Astrocyte (in vitro differentiated cells and primary cell): ENCODE data around the gene UBL4A. TPM values are rescaled to one million over a fixed set of nuclear protein-coding genes. Genes with fewer than 3 reads are reported as not detected.

Experiments used
- DNase-seq: peaks from one replicate; pipeline ENCODE4 v3.0.0-alpha.2; 2010; ENCODE audit warnings: low read depth
- FAIRE-seq: peaks from 2 replicates; lab custom pipeline; 2011; peaks lifted over from hg19 to GRCh38; lab: Jason Lieb, UNC
- H2AFZ ChIP-seq: 2 replicates; pipeline ENCODE4 v1.6.0; 2012; ENCODE audit warnings: low read depth, low read length, inconsistent platforms
- H3K27ac ChIP-seq: 2 replicates; pipeline ENCODE4 v1.5.1; 2011; ENCODE audit warnings: low read depth, low read length, inconsistent platforms
- H3K27me3 ChIP-seq: 2 replicates; pipeline ENCODE4 v1.6.0; 2011; ENCODE audit warnings: low read length, inconsistent platforms; ENCODE audit not compliant: insufficient read depth
- H3K36me3 ChIP-seq: 2 replicates; pipeline ENCODE4 v1.5.1; 2011; ENCODE audit warnings: low read length, inconsistent platforms; ENCODE audit not compliant: insufficient read depth
- H3K4me1 ChIP-seq: 2 replicates; pipeline ENCODE4 v1.5.1; 2011; ENCODE audit warnings: low read length, inconsistent platforms; ENCODE audit not compliant: insufficient read depth
- H3K4me2 ChIP-seq: 2 replicates; pipeline ENCODE4 v1.6.0; 2012; ENCODE audit warnings: low read length, inconsistent platforms
- H3K4me3 ChIP-seq: 2 replicates; pipeline ENCODE4 v1.5.1; 2011; ENCODE audit warnings: low read depth, mild to moderate bottlenecking, low read length, inconsistent platforms; ENCODE audit not compliant: insufficient read depth
- H3K79me2 ChIP-seq: 2 replicates; pipeline ENCODE4 v1.6.0; 2012; ENCODE audit warnings: mild to moderate bottlenecking, low read length, inconsistent platforms; ENCODE audit not compliant: insufficient read depth
- H3K9ac ChIP-seq: 2 replicates; pipeline ENCODE4 v1.6.0; 2012; ENCODE audit warnings: mild to moderate bottlenecking, low read length, inconsistent platforms
- H3K9me3 ChIP-seq: 2 replicates; pipeline ENCODE4 v1.5.1; 2012; ENCODE audit warnings: low read depth, mild to moderate bottlenecking, low read length, inconsistent platforms; ENCODE audit not compliant: insufficient read depth
- H4K20me1 ChIP-seq: 2 replicates; pipeline ENCODE4 v1.6.0; 2012; ENCODE audit warnings: low read length, inconsistent platforms; ENCODE audit not compliant: insufficient read depth
- H3K27ac Mint-ChIP-seq: one replicate; pipeline ENCODE4 v1.8.0; 2021; ENCODE audit warnings: mild to moderate bottlenecking, mixed read lengths; ENCODE audit not compliant: unreplicated experiment
- H3K27me3 Mint-ChIP-seq: one replicate; pipeline ENCODE4 v1.8.0; 2021; ENCODE audit warnings: low read depth, mixed read lengths; ENCODE audit not compliant: unreplicated experiment
- H3K36me3 Mint-ChIP-seq: one replicate; pipeline ENCODE4 v1.8.0; 2021; ENCODE audit warnings: low read depth, mixed read lengths; ENCODE audit not compliant: unreplicated experiment
- H3K4me1 Mint-ChIP-seq: one replicate; pipeline ENCODE4 v1.8.0; 2021; ENCODE audit warnings: low read depth, mixed read lengths; ENCODE audit not compliant: unreplicated experiment
- H3K4me3 Mint-ChIP-seq: one replicate; pipeline ENCODE4 v1.8.0; 2021; ENCODE audit warnings: mild to moderate bottlenecking, moderate library complexity, mixed read lengths; ENCODE audit not compliant: unreplicated experiment
- H3K9me3 Mint-ChIP-seq: one replicate; pipeline ENCODE4 v1.8.0; 2021; ENCODE audit warnings: mild to moderate bottlenecking, mixed read lengths; ENCODE audit not compliant: unreplicated experiment
- EZH2 ChIP-seq: IDR thresholded peaks from 2 replicates; pipeline ENCODE4 v1.6.1; 2012; ENCODE audit warnings: mild to moderate bottlenecking, low read length, inconsistent platforms; ENCODE audit not compliant: insufficient read depth
- total RNA-seq: library from RNA; stranded (reverse); gene quantifications from 2 replicates; pipeline ENCODE4 v1.2.1, GENCODE V29; 2021
- TF ChIP-seq, protein P1 (sequence below): IDR thresholded peaks from 2 replicates; pipeline ENCODE4 v1.5.1; 2011; ENCODE audit warnings: low read depth, mild to moderate bottlenecking, inconsistent platforms, low read length, moderate library complexity; ENCODE audit not compliant: insufficient read depth

UBL4A gene
- total RNA-seq, 1 donor from 2014 or later: 25.8 TPM

DNA sequence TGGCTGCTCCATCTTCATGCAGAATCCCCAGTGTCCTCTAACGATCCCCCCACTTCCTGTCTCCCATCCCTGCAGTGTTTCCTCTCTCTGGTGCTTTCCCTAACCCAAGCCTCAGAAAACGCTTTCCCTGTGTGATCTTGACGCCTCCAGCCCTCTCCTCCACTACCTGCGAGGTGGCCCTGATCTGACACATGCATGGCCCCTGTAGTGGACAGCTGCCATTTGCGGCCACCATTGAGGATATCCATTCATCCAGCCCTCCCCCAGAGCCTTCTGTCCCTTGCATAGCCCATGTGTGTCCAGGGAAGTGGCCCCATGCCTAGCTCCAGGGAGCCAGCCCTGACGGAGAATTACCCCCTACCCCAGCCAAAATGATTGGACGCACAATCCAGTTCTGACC is 3.1 kb downstream of the UBL4A start:
- H3K4me1 Mint-ChIP-seq: no peaks in the 10 kb centered on the region
- no peak overlapping the region for H3K9ac ChIP-seq
- no peak for DNase-seq
- TF ChIP-seq, protein P1, sequence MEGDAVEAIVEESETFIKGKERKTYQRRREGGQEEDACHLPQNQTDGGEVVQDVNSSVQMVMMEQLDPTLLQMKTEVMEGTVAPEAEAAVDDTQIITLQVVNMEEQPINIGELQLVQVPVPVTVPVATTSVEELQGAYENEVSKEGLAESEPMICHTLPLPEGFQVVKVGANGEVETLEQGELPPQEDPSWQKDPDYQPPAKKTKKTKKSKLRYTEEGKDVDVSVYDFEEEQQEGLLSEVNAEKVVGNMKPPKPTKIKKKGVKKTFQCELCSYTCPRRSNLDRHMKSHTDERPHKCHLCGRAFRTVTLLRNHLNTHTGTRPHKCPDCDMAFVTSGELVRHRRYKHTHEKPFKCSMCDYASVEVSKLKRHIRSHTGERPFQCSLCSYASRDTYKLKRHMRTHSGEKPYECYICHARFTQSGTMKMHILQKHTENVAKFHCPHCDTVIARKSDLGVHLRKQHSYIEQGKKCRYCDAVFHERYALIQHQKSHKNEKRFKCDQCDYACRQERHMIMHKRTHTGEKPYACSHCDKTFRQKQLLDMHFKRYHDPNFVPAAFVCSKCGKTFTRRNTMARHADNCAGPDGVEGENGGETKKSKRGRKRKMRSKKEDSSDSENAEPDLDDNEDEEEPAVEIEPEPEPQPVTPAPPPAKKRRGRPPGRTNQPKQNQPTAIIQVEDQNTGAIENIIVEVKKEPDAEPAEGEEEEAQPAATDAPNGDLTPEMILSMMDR: no peak
- TF ChIP-seq EZH2: no peak
- no peaks in the 10 kb centered on the region for H3K27me3 ChIP-seq
- H3K36me3 Mint-ChIP-seq: peaks cover 4% of the 10 kb centered on the region
- no peaks in the 10 kb centered on the region for H4K20me1 ChIP-seq
- no peak overlapping the region for H3K4me2 ChIP-seq
- no peaks in the 10 kb centered on the region for H3K27me3 Mint-ChIP-seq
- no peak overlapping the region for H3K4me3 ChIP-seq
- peaks cover 15% of the 10 kb centered on the region for H3K79me2 ChIP-seq
- H3K36me3 ChIP-seq: no peaks in the 10 kb centered on the region
- peak overlapping the region; percentile 50 for H3K27ac Mint-ChIP-seq
- H3K27ac ChIP-seq: no peak overlapping the region
- no peak for FAIRE-seq
- no peaks in the 10 kb centered on the region for H3K9me3 Mint-ChIP-seq
- H3K9me3 ChIP-seq: no peaks in the 10 kb centered on the region
- H3K4me3 Mint-ChIP-seq: no peak overlapping the region
- H2AFZ ChIP-seq: no peak overlapping the region
- peaks cover 10% of the 10 kb centered on the region for H3K4me1 ChIP-seq

GRCh38 chrX:154482786-154483185 is 3.6 kb downstream of the UBL4A start:
- no peaks in the 10 kb centered on the region for H3K4me1 Mint-ChIP-seq
- no peak for TF ChIP-seq EZH2
- TF ChIP-seq, protein P1: no peak
- Histone ChIP-seq H3K4me1 (peaks cover 10% of the 10 kb centered on the region), H3K27ac (no peak overlapping the region), H3K9me3 (no peaks in the 10 kb centered on the region), H4K20me1 (no peaks in the 10 kb centered on the region), H3K9ac (no peak overlapping the region), H3K36me3 (no peaks in the 10 kb centered on the region), H3K27me3 (no peaks in the 10 kb centered on the region), H3K79me2 (peaks cover 13% of the 10 kb centered on the region), H3K4me2 (no peak overlapping the region), H3K4me3 (no peak overlapping the region), H2AFZ (no peak overlapping the region)
- no peaks in the 10 kb centered on the region for H3K9me3 Mint-ChIP-seq
- no peak overlapping the region for H3K27ac Mint-ChIP-seq
- FAIRE-seq (no peak), DNase-seq (no peak)
- H3K36me3 Mint-ChIP-seq: peaks cover 4% of the 10 kb centered on the region
- no peaks in the 10 kb centered on the region for H3K27me3 Mint-ChIP-seq
- no peak overlapping the region for H3K4me3 Mint-ChIP-seq

GRCh38 chrX:154481911-154482601 is 4.4 kb downstream of the UBL4A start:
- H3K79me2 ChIP-seq: peaks cover 12% of the 10 kb centered on the region
- H3K27me3 Mint-ChIP-seq: no peaks in the 10 kb centered on the region
- H3K36me3 ChIP-seq: no peaks in the 10 kb centered on the region
- peaks cover 9% of the 10 kb centered on the region for H3K4me1 ChIP-seq
- no peak overlapping the region for H3K9ac ChIP-seq
- H3K9me3 Mint-ChIP-seq: no peaks in the 10 kb centered on the region
- no peaks in the 10 kb centered on the region for H3K27me3 ChIP-seq
- H3K9me3 ChIP-seq: no peaks in the 10 kb centered on the region
- H3K27ac ChIP-seq: no peak overlapping the region
- no peak overlapping the region for H3K4me2 ChIP-seq
- no peaks in the 10 kb centered on the region for H4K20me1 ChIP-seq
- TF ChIP-seq EZH2: no peak
- TF ChIP-seq, protein P1: no peak
- no peaks in the 10 kb centered on the region for H3K4me1 Mint-ChIP-seq
- no peak for DNase-seq
- FAIRE-seq: no peak
- H3K27ac Mint-ChIP-seq: no peak overlapping the region
- no peak overlapping the region for H3K4me3 ChIP-seq
- no peak overlapping the region for H3K4me3 Mint-ChIP-seq
- no peak overlapping the region for H2AFZ ChIP-seq
- peaks cover 4% of the 10 kb centered on the region for H3K36me3 Mint-ChIP-seq
